ENCODE measurements around the gene CAPZB.

CAPZB gene

DNA sequence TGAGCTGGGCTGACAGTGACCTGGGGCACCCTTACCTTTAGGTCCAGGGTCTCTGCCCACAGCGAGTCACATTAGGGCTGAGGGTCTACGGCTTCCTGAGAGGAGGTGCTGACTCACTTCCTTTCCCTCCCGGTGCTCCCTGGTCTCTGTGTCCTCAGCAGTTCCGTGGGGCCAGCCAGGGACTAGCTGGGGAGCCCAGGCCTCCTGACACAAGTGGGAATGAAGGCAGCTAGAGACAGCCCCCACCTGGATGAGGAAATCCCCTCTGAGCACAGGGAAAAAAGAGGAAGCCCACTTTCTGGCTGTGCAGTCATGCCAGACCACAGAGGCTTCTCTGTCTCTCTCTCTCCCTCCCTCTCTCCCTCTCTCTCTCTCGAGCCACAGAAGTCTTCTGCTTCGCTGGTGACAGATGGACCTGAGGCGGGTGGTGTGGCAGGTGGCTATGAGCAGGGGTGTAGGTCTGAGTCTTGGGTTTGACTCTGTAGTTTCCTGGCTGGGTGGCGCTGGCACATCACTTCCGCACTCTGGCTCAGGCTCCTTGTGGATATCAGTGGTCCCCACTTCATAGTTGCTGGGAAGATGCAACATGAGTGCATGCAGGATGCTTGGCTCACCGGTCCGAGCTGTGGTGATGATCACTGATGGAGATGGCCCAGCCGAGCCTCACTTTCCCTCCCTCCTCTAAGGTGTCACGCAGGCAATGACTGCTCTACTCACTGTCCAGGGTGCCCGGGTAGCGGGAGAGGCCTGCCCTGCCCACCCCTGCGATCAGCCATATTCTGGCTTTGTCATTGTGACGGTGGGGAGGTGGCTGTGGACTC lies 169.8 kb downstream of the CAPZB start:
- TF ChIP-seq, protein P1, sequence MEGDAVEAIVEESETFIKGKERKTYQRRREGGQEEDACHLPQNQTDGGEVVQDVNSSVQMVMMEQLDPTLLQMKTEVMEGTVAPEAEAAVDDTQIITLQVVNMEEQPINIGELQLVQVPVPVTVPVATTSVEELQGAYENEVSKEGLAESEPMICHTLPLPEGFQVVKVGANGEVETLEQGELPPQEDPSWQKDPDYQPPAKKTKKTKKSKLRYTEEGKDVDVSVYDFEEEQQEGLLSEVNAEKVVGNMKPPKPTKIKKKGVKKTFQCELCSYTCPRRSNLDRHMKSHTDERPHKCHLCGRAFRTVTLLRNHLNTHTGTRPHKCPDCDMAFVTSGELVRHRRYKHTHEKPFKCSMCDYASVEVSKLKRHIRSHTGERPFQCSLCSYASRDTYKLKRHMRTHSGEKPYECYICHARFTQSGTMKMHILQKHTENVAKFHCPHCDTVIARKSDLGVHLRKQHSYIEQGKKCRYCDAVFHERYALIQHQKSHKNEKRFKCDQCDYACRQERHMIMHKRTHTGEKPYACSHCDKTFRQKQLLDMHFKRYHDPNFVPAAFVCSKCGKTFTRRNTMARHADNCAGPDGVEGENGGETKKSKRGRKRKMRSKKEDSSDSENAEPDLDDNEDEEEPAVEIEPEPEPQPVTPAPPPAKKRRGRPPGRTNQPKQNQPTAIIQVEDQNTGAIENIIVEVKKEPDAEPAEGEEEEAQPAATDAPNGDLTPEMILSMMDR (IDR thresholded peaks at IDR 0.05; ENCODE audit: extremely low read depth, insufficient read depth, missing control alignments): no peak
- peak; percentile 72 for DNase-seq (ENCODE audit: low spot score)
- in situ Hi-C loops (cut with MboI; ENCODE audit: low pct_unique_long_range_greater_than_20kb, low sequenced_read_pairs, unreplicated experiment): no loop called here

DNA sequence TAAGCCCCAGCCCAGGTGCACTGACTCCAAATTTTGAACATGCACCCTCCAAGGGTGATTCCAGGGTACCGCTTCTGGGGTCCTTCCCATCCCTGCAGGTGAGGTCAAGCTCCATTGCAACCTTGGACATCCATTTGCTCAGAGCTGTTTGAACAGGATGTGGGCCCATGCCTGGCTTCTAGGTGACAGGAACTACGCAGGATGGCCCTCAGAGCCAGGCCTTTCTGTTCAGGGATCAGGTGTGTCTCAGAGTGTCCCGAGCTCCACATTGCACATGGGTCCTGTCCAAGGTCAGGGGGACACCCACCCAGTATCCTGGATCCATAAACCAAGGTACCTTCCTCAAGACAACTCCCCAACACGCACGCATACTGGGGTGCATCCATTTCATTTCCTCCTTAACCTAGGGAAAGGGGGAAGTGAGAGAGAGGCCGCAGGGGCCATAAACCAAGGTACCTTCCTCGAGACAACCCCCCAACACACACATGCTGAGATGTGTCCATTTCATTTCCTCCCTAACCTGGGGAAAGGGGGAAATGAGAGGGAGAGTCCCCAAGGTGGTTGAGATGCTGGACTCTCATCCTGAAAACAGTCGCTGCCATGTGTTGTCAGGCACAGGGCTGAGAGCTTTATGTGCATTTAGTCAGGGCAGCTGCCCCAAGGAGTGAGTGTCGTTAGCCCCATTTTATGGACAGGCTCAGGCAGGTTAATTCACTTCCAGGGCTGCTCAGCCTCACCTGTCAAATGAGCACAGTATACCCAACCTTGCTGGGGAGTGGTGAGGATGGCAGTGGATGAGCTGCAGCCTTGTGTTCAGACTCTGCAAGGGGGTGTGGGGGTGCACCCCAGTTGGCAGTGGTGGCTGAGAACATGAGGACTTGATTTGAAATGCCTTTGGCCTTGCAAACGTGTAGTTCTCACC lies 171.1 kb downstream of the CAPZB start:
- no peak for DNase-seq (ENCODE audit: low spot score)
- in situ Hi-C loops (cut with MboI; ENCODE audit: low pct_unique_long_range_greater_than_20kb, low sequenced_read_pairs, unreplicated experiment): no loop called here
- TF ChIP-seq, protein P1 (IDR thresholded peaks at IDR 0.05; ENCODE audit: extremely low read depth, insufficient read depth, missing control alignments): no peak

DNA sequence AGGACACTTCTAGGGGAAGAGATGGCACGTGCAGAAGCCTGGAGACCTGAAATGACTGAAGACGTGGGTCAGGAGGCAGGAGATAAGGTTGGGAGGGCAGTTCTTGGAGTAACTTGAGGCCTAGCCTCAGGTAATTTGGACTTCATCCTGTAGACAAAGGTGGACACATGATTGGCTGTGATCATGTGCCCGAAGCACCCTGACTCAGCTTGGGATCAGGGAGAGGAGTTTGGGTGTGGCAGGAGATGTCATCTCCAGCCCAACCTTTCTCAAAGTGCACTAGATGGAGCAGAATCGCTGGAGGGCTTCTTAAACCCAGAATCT lies 171.7 kb downstream of the CAPZB start:
- no peak for DNase-seq (ENCODE audit: low spot score)
- TF ChIP-seq, protein P1 (IDR thresholded peaks at IDR 0.05; ENCODE audit: extremely low read depth, insufficient read depth, missing control alignments): no peak
- in situ Hi-C loops (cut with MboI; ENCODE audit: low pct_unique_long_range_greater_than_20kb, low sequenced_read_pairs, unreplicated experiment): no loop called here

GRCh38 chr1:19312782-19313635 lies 172.3 kb downstream of the CAPZB start:
- in situ Hi-C loops (cut with MboI; ENCODE audit: low pct_unique_long_range_greater_than_20kb, low sequenced_read_pairs, unreplicated experiment): no loop called here
- TF ChIP-seq, protein P1 (IDR thresholded peaks at IDR 0.05; ENCODE audit: extremely low read depth, insufficient read depth, missing control alignments): no peak
- DNase-seq (ENCODE audit: low spot score): peak; percentile 56

DNA sequence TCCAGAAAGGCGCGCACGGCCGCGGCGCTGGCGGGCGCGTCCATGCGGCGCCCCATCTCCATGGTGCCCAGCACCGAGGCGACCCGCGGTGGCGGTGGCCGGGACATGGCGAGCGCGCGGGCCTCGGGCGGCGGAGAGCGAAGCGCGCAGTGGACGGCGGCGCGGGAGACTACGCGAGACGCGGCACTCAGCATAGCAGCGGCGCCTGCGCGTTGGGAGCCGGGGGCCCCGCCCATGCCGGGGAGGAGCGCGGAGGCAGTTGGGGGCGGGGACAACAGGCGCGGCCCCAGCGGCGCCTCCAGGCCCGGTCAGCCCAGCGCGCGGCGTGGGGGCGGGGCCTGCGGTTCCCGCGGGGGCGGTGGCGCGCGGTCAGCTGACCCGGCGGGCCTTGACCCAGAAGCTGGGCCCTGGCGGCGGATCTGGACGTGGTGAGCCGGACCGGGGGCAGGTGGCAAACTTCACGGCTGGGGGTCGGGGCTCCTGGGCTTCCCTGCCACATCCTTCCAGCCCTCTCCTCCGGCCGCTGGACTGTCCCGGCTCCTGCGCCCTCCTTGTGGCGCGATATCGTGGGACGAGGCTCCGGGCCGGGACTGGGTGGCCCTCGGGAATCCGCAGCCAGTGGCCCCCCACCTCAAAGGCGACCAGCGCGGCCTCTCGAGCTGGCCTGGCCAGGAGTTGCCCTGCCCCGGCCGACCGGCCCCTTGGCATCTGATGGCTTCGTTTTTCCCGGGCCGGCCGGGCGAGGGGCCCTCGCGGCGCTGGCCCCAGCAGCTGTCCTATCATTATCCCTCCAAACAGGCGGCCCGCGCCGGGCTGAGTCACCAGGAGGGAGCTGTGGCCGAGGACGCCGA lies 173.2 kb downstream of the CAPZB start, which contains the start of the genes AKR7A2 and SLC66A1:
Gene AKR7A2, minus strand, starts transcription at position 214 of the 851 bp plus-strand sequence. Its CDS starts 20 bp downstream, at position 194.
Gene SLC66A1, plus strand, starts transcription at position 396 of the 851 bp plus-strand sequence. CDS start 5,352 bp downstream, outside the sequence.
- TF ChIP-seq, protein P1 (IDR thresholded peaks at IDR 0.05; ENCODE audit: extremely low read depth, insufficient read depth, missing control alignments): no peak
- in situ Hi-C loops (cut with MboI; ENCODE audit: low pct_unique_long_range_greater_than_20kb, low sequenced_read_pairs, unreplicated experiment): no loop called here
- DNase-seq (ENCODE audit: low spot score): peak; percentile 100

Data from GM13977 (cell line).